Astrocyte (in vitro differentiated cells and primary cell): ENCODE results near the gene TMEM234. TPM values are rescaled to one million over a fixed set of nuclear protein-coding genes. Genes with fewer than 3 reads are reported as not detected.

Experiments
- DNase-seq: peaks from one replicate; pipeline ENCODE4 v3.0.0-alpha.2; 2010; ENCODE audit warnings: low read depth
- FAIRE-seq: peaks from 2 replicates; lab custom pipeline; 2011; peaks lifted over from hg19 to GRCh38; lab: Jason Lieb, UNC
- H2AFZ ChIP-seq: 2 replicates; pipeline ENCODE4 v1.6.0; 2012; ENCODE audit warnings: low read depth, low read length, inconsistent platforms
- H3K27ac ChIP-seq: 2 replicates; pipeline ENCODE4 v1.5.1; 2011; ENCODE audit warnings: low read depth, low read length, inconsistent platforms
- H3K27me3 ChIP-seq: 2 replicates; pipeline ENCODE4 v1.6.0; 2011; ENCODE audit warnings: low read length, inconsistent platforms; ENCODE audit not compliant: insufficient read depth
- H3K36me3 ChIP-seq: 2 replicates; pipeline ENCODE4 v1.5.1; 2011; ENCODE audit warnings: low read length, inconsistent platforms; ENCODE audit not compliant: insufficient read depth
- H3K4me1 ChIP-seq: 2 replicates; pipeline ENCODE4 v1.5.1; 2011; ENCODE audit warnings: low read length, inconsistent platforms; ENCODE audit not compliant: insufficient read depth
- H3K4me2 ChIP-seq: 2 replicates; pipeline ENCODE4 v1.6.0; 2012; ENCODE audit warnings: low read length, inconsistent platforms
- H3K4me3 ChIP-seq: 2 replicates; pipeline ENCODE4 v1.5.1; 2011; ENCODE audit warnings: low read depth, mild to moderate bottlenecking, low read length, inconsistent platforms; ENCODE audit not compliant: insufficient read depth
- H3K79me2 ChIP-seq: 2 replicates; pipeline ENCODE4 v1.6.0; 2012; ENCODE audit warnings: mild to moderate bottlenecking, low read length, inconsistent platforms; ENCODE audit not compliant: insufficient read depth
- H3K9ac ChIP-seq: 2 replicates; pipeline ENCODE4 v1.6.0; 2012; ENCODE audit warnings: mild to moderate bottlenecking, low read length, inconsistent platforms
- H3K9me3 ChIP-seq: 2 replicates; pipeline ENCODE4 v1.5.1; 2012; ENCODE audit warnings: low read depth, mild to moderate bottlenecking, low read length, inconsistent platforms; ENCODE audit not compliant: insufficient read depth
- H4K20me1 ChIP-seq: 2 replicates; pipeline ENCODE4 v1.6.0; 2012; ENCODE audit warnings: low read length, inconsistent platforms; ENCODE audit not compliant: insufficient read depth
- H3K27ac Mint-ChIP-seq: one replicate; pipeline ENCODE4 v1.8.0; 2021; ENCODE audit warnings: mild to moderate bottlenecking, mixed read lengths; ENCODE audit not compliant: unreplicated experiment
- H3K27me3 Mint-ChIP-seq: one replicate; pipeline ENCODE4 v1.8.0; 2021; ENCODE audit warnings: low read depth, mixed read lengths; ENCODE audit not compliant: unreplicated experiment
- H3K36me3 Mint-ChIP-seq: one replicate; pipeline ENCODE4 v1.8.0; 2021; ENCODE audit warnings: low read depth, mixed read lengths; ENCODE audit not compliant: unreplicated experiment
- H3K4me1 Mint-ChIP-seq: one replicate; pipeline ENCODE4 v1.8.0; 2021; ENCODE audit warnings: low read depth, mixed read lengths; ENCODE audit not compliant: unreplicated experiment
- H3K4me3 Mint-ChIP-seq: one replicate; pipeline ENCODE4 v1.8.0; 2021; ENCODE audit warnings: mild to moderate bottlenecking, moderate library complexity, mixed read lengths; ENCODE audit not compliant: unreplicated experiment
- H3K9me3 Mint-ChIP-seq: one replicate; pipeline ENCODE4 v1.8.0; 2021; ENCODE audit warnings: mild to moderate bottlenecking, mixed read lengths; ENCODE audit not compliant: unreplicated experiment
- CTCF ChIP-seq: IDR thresholded peaks from 2 replicates; pipeline ENCODE4 v1.5.1; 2011; ENCODE audit warnings: low read depth, mild to moderate bottlenecking, inconsistent platforms, low read length, moderate library complexity; ENCODE audit not compliant: insufficient read depth
- EZH2 ChIP-seq: IDR thresholded peaks from 2 replicates; pipeline ENCODE4 v1.6.1; 2012; ENCODE audit warnings: mild to moderate bottlenecking, low read length, inconsistent platforms; ENCODE audit not compliant: insufficient read depth
- total RNA-seq: library from RNA; stranded (reverse); gene quantifications from 2 replicates; pipeline ENCODE4 v1.2.1, GENCODE V29; 2021

Gene TMEM234
- total RNA-seq, 1 donor from 2014 or later, result 17.3 TPM

GRCh38 chr1:32257227-32257508, 35.0 kb upstream of the TMEM234 start:
- FAIRE-seq (no peak), DNase-seq (no peak)
- H3K4me3 ChIP-seq, result no peak overlapping the region

GRCh38 chr1:32256473-32257226, 34.5 kb upstream of the TMEM234 start:
- FAIRE-seq, result no peak
- Histone ChIP-seq H3K4me2 (no peak overlapping the region), H3K9me3 (no peaks in the 10 kb centered on the region)

More at GRCh38 chr1:32257227-32257508, 35.0 kb upstream of the TMEM234 start:
- no peaks in the 10 kb centered on the region for H4K20me1 ChIP-seq
- H3K27me3 Mint-ChIP-seq, result peaks cover 14% of the 10 kb centered on the region
- no peak for TF ChIP-seq EZH2
- no peak for TF ChIP-seq CTCF
- no peak overlapping the region for H3K27ac Mint-ChIP-seq
- H3K27me3 ChIP-seq, result no peaks in the 10 kb centered on the region
- no peaks in the 10 kb centered on the region for H3K9me3 Mint-ChIP-seq
- H3K9ac ChIP-seq, result no peak overlapping the region
- H2AFZ ChIP-seq, result no peak overlapping the region
- H3K36me3 Mint-ChIP-seq, result no peaks in the 10 kb centered on the region
- no peaks in the 10 kb centered on the region for H3K4me1 Mint-ChIP-seq
- H3K27ac ChIP-seq, result no peak overlapping the region
- no peaks in the 10 kb centered on the region for H3K9me3 ChIP-seq
- no peak overlapping the region for H3K4me2 ChIP-seq
- H3K79me2 ChIP-seq, result no peaks in the 10 kb centered on the region
- H3K4me3 Mint-ChIP-seq, result no peak overlapping the region
- no peaks in the 10 kb centered on the region for H3K4me1 ChIP-seq
- H3K36me3 ChIP-seq, result no peaks in the 10 kb centered on the region

More at GRCh38 chr1:32256473-32257226, 34.5 kb upstream of the TMEM234 start:
- Histone ChIP-seq H2AFZ (no peak overlapping the region), H3K4me1 (no peaks in the 10 kb centered on the region), H3K4me3 (no peak overlapping the region), H4K20me1 (no peaks in the 10 kb centered on the region), H3K27ac (no peak overlapping the region), H3K36me3 (no peaks in the 10 kb centered on the region), H3K27me3 (no peaks in the 10 kb centered on the region), H3K79me2 (no peaks in the 10 kb centered on the region), H3K9ac (no peak overlapping the region)
- H3K27ac Mint-ChIP-seq, result no peak overlapping the region
- no peaks in the 10 kb centered on the region for H3K36me3 Mint-ChIP-seq
- H3K27me3 Mint-ChIP-seq, result peaks cover 16% of the 10 kb centered on the region
- TF ChIP-seq EZH2, result no peak
- TF ChIP-seq CTCF, result no peak
- H3K4me1 Mint-ChIP-seq, result no peaks in the 10 kb centered on the region
- H3K9me3 Mint-ChIP-seq, result no peaks in the 10 kb centered on the region
- no peak overlapping the region for H3K4me3 Mint-ChIP-seq
- no peak for DNase-seq
